NCI-H2196 (cell line): ENCODE measurements around the gene INPP4A.

ENCODE experiments used
- DNase-seq: peaks from one replicate; lab custom pipeline; 2025; ENCODE audit not compliant: unreplicated experiment; lab: John Stamatoyannopoulos, UW

Gene INPP4A

DNA sequence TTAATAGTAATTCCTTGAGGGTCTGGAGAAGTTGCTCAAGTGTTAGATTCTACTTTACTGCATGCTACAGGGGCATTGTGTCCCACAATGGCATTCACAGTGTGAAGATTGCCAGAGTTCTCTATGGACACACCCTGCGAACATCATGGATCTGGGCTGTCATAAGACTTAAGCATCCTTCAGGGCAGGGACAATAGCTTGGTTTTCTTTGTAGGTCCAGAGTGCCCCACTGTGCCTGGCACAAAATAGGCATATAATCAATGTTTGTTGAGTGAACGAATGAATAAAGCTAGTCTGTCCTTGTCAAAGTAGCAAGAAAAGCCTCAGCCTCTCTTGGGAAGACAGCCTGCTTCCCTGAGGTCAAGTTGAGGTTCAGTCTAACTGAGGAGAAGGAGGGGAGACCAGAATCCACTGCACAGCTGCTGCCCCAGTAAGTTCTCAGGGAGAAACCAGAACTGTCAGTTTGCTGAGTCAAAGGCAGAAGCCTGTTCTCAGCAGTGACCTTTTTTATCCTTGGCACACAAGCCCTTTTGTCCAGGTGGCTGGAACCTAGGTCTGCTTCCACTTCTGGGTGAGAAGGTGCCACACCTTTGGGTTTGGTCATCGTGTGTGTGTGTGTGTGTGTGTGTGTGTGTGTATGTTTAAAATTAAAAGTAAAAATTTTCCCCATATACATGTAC is 15.0 kb downstream of the INPP4A start:
- peak; percentile 23 for DNase-seq

DNA sequence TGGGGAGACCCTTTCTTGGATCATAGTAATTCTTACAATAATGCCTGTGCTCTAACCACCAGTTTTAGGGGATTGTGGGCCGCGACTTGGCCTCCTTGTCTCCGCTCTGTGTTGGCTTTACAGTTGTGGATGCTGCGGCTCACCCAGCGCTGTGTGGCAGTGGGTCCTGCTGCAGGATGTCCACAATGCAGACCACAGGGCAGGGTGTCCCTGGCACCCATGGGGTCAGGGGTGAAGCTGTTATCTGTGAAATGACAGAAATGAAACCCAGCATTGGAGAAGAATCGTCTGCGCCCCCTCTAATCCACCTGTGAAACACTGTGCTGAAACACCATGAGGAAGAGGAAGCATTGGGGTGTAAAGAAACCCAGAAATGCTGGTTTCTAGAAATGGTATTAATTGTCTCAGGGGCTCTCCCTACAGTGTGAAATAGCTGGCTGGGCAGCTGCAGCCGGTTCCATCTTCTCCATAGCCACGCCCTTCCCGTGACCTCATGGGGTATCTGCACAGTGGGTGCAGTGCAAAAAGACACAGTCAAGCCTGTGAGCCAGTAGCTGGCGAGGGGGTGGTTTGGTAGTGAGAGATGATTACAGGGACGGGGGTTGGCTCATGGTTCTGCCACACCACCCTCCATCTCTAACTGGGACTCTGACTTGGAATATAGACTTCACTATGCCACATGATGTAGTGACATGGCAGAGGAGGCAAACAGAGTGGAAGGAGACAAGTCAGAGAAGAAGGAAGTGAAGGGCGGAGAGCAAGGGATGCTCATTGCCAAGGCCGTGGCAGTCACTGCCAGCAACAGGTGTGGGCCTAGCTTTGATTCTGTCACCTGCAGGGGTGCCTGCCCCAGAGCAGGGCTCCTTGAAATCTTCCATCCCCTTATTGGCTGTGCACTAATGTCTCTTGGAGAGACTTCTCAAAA is 16.2 kb downstream of the INPP4A start:
- DNase-seq, result no peak

DNA sequence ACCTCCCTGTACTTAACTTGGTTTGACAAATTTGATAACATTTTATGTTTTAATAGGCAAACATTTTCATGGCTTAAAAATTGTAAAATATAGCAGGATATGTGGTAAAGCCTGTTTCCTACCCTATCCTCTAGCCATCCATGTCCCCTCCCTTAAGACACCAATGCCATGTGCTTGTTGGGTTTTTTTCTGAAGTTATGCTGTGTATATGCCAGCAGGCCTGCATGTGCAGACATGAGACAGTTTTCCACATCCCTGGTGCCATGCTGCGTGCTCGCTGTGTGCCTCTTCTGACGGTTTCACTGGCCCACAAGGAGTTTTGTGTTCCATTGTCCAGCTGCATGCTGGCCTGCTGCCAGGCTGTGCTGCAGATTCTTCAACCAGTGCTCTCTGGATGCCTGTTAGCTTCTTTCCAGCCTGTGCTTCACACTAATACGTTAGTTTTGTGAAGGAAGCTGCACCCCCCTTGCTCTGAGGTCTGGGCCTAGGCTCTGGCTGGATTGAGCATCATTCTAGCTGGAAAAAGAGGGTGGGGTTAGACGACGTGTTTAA is 16.9 kb downstream of the INPP4A start:
- DNase-seq, result no peak

DNA sequence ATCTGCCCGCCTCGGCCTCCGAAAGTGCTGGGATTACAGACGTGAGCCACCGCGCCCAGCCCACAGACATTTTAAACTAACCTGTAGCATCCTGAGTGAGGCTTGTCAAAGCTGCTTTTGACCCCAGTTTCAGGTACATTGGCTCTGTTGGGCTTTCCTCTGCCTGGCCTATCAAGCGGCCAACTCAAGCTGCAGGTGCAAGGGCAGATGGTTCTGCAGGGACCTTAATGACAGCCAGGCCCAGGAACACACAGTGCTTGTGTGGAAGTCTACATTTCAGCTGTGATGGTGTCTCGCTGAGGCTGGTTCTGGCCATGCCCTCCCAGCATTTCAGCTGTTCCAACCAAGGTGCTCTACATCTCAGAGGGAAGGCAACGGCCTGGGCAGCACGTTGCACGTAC is 18.4 kb downstream of the INPP4A start:
- no peak for DNase-seq

DNA sequence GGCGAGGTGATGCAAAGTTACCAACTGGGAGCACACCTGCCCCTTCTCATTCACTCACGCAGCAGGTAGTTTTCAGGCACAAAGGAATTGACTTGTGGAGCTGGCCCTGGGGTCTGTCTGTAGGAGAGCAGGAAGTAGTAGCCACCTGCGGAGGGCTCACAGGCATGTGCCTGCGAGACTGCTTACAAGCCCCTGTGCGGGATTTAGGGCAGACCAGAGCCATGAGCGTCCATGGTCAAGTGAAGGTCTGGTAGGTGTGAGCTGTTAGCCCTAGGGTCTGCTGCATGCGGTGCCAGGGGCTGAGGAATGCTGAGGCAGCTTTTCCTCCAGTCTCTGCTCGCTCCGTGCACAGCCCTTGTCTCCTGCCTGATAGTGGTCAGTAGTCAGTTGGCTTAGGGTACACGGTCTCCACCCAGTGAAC is 18.9 kb downstream of the INPP4A start:
- DNase-seq, result no peak

- DNase-seq, result no peak
These were observed 19.5 kb downstream of the INPP4A start for GRCh38 chr2:98463988-98464771.

DNA sequence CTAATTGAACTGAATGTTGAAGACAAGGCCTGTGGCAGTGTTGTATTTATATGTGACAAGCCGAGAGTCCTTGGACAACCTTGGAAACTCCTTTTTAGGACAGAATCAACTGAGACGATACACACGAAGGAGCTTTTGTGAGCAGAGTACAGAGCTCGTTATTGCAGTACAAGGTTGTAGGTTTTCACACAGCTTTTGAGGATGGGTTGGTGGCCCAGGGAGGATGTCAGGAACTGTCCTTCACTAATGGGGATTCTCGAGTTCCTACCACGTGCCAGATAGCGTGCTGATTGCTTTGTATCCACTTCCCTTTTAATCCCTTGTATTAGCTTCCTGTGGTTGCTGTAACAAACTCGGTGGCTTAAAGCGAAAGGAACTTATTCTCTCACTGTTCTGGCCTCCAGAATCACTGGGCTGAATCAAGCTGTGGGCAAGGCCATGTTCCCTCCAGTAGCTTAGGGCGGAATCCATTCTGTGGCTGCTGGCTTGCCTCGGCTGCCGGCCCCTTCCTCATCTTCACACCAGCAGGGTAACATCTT is 20.2 kb downstream of the INPP4A start:
- DNase-seq, result no peak

- peak; percentile 75 for DNase-seq
These were observed 21.0 kb downstream of the INPP4A start for GRCh38 chr2:98465456-98466226.

GRCh38 chr2:98467082-98467536 is 22.5 kb downstream of the INPP4A start:
- no peak for DNase-seq

DNA sequence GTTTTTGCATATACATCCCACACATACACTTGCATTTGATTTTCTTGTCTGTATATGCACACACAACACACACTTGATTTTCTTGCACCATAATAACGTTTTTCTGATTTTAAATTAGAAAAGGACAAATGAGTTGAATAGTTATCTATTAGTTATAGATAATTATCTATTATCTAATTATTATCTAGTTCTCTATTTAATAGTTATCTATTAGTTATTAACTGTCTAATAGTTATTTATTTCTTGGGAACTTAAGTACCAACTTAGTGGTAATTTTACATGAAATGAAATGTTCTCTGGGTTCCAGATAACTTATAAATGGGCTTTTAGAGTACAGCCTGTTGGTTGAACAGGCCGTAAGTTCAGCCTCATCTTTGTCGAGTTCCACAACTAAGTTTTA is 23.0 kb downstream of the INPP4A start:
- DNase-seq, result no peak

- no peak for DNase-seq
These were observed 24.1 kb downstream of the INPP4A start for GRCh38 chr2:98468621-98469236.

GRCh38 chr2:98469862-98470544 is 25.3 kb downstream of the INPP4A start:
- no peak for DNase-seq

GRCh38 chr2:98470851-98471255 is 26.2 kb downstream of the INPP4A start:
- DNase-seq, result no peak

GRCh38 chr2:98471402-98472131 is 26.9 kb downstream of the INPP4A start:
- no peak for DNase-seq

GRCh38 chr2:98472132-98472650 is 27.5 kb downstream of the INPP4A start:
- no peak for DNase-seq

GRCh38 chr2:98472961-98473746 is 28.5 kb downstream of the INPP4A start:
- DNase-seq, result no peak

GRCh38 chr2:98473995-98474780 is 29.5 kb downstream of the INPP4A start:
- no peak for DNase-seq
